ENCODE results near the gene MAML1. TPM values are rescaled to one million over a fixed set of nuclear protein-coding genes. Genes with fewer than 3 reads are reported as not detected.

Gene MAML1
- total RNA-seq, 1 donor from 2014 or later: 25.1 TPM

GRCh38 chr5:179802207-179802883, 69.7 kb downstream of the MAML1 start:
- DNase-seq (ENCODE audit: extremely low read depth, low read depth, low spot score): no peak

- DNase-seq (ENCODE audit: extremely low read depth, low read depth, low spot score): no peak
Measured at GRCh38 chr5:179802950-179803562, 70.4 kb downstream of the MAML1 start.

GRCh38 chr5:179803651-179804554, 71.3 kb downstream of the MAML1 start:
- no peak for DNase-seq (ENCODE audit: extremely low read depth, low read depth, low spot score)

- no peak for DNase-seq (ENCODE audit: extremely low read depth, low read depth, low spot score)
Measured at GRCh38 chr5:179804555-179804947, 71.9 kb downstream of the MAML1 start.

- DNase-seq (ENCODE audit: extremely low read depth, low read depth, low spot score): no peak
Measured at GRCh38 chr5:179805070-179805528, 72.5 kb downstream of the MAML1 start.

- no peak for DNase-seq (ENCODE audit: extremely low read depth, low read depth, low spot score)
Measured at GRCh38 chr5:179805529-179806249, 73.1 kb downstream of the MAML1 start.

GRCh38 chr5:179806250-179807048, 73.8 kb downstream of the MAML1 start, which contains the start of gene MGAT4B:
MGAT4B (minus strand) TSS chr5:179806866; CDS start chr5:179806583, 283 bp downstream.
- DNase-seq (ENCODE audit: extremely low read depth, low read depth, low spot score): no peak

- no peak for DNase-seq (ENCODE audit: extremely low read depth, low read depth, low spot score)
Measured at GRCh38 chr5:179812135-179812825, 79.7 kb downstream of the MAML1 start.

GRCh38 chr5:179812997-179813607, 80.5 kb downstream of the MAML1 start:
- no peak for DNase-seq (ENCODE audit: extremely low read depth, low read depth, low spot score)

GRCh38 chr5:179814090-179814489, 81.5 kb downstream of the MAML1 start:
- no peak for DNase-seq (ENCODE audit: extremely low read depth, low read depth, low spot score)

- DNase-seq (ENCODE audit: extremely low read depth, low read depth, low spot score): no peak
Measured at GRCh38 chr5:179815491-179816249, 83.0 kb downstream of the MAML1 start.

- DNase-seq (ENCODE audit: extremely low read depth, low read depth, low spot score): no peak
Measured at GRCh38 chr5:179816401-179816795, 83.8 kb downstream of the MAML1 start.

- DNase-seq (ENCODE audit: extremely low read depth, low read depth, low spot score): no peak
Measured at GRCh38 chr5:179816796-179817469, 84.3 kb downstream of the MAML1 start.

GRCh38 chr5:179817470-179817840, 84.8 kb downstream of the MAML1 start:
- no peak for DNase-seq (ENCODE audit: extremely low read depth, low read depth, low spot score)

- DNase-seq (ENCODE audit: extremely low read depth, low read depth, low spot score): no peak
Measured at GRCh38 chr5:179817890-179818745, 85.5 kb downstream of the MAML1 start.

GRCh38 chr5:179818746-179819295, 86.2 kb downstream of the MAML1 start:
- no peak for DNase-seq (ENCODE audit: extremely low read depth, low read depth, low spot score)
